GM18507 (cell line): ENCODE measurements around the gene TK2.

Source experiments
- DNase-seq: peaks from one replicate; pipeline ENCODE4 v3.0.0; 2011; ENCODE audit warnings: low read depth; ENCODE audit not compliant: insufficient read length; ENCODE audit errors: extremely low spot score
- FAIRE-seq: peaks from 2 replicates; lab custom pipeline; 2011; peaks lifted over from hg19 to GRCh38; lab: Jason Lieb, UNC

Gene TK2

GRCh38 chr16:66489385-66489784, 60.5 kb downstream of the TK2 start:
- FAIRE-seq: no peak
- DNase-seq: no peak

GRCh38 chr16:66488505-66488904, 61.4 kb downstream of the TK2 start:
- DNase-seq: no peak
- no peak for FAIRE-seq

GRCh38 chr16:66487580-66488275, 62.2 kb downstream of the TK2 start:
- DNase-seq (no peak), FAIRE-seq (no peak)

GRCh38 chr16:66486773-66487579, 62.9 kb downstream of the TK2 start:
- no peak for FAIRE-seq
- DNase-seq: no peak

- DNase-seq (no peak), FAIRE-seq (no peak)
Observed at GRCh38 chr16:66486199-66486772, 63.6 kb downstream of the TK2 start.

- no peak for DNase-seq
- FAIRE-seq: no peak
Observed at GRCh38 chr16:66485376-66485775, 64.5 kb downstream of the TK2 start.

GRCh38 chr16:66484453-66485213, 65.3 kb downstream of the TK2 start:
- FAIRE-seq (no peak), DNase-seq (no peak)

GRCh38 chr16:66483689-66484452, 66.1 kb downstream of the TK2 start:
- peak; percentile 53 for DNase-seq
- FAIRE-seq: peak; percentile 71

GRCh38 chr16:66481943-66482390, 68.0 kb downstream of the TK2 start:
- no peak for FAIRE-seq

GRCh38 chr16:66481081-66481942, 68.6 kb downstream of the TK2 start:
- DNase-seq: no peak
- FAIRE-seq: no peak

More at GRCh38 chr16:66481943-66482390, 68.0 kb downstream of the TK2 start:
- DNase-seq: no peak

GRCh38 chr16:66480265-66481080, 69.4 kb downstream of the TK2 start:
- no peak for FAIRE-seq

GRCh38 chr16:66479661-66480264, 70.2 kb downstream of the TK2 start:
- FAIRE-seq (no peak), DNase-seq (no peak)

More at GRCh38 chr16:66480265-66481080, 69.4 kb downstream of the TK2 start:
- DNase-seq: no peak

GRCh38 chr16:66478733-66479511, 71.0 kb downstream of the TK2 start:
- DNase-seq: peak; percentile 52
- FAIRE-seq: peak; percentile 87

GRCh38 chr16:66477028-66477515, 72.8 kb downstream of the TK2 start:
- FAIRE-seq: no peak

GRCh38 chr16:66476328-66477027, 73.4 kb downstream of the TK2 start:
- DNase-seq (no peak), FAIRE-seq (no peak)

More at GRCh38 chr16:66477028-66477515, 72.8 kb downstream of the TK2 start:
- DNase-seq: no peak
